Testis (tissue), 3 donors: ENCODE results near the gene SLX4. TPM values are rescaled to one million over a fixed set of nuclear protein-coding genes. Genes with fewer than 3 reads are reported as not detected.

Source experiments
- DNase-seq: peaks from one replicate; pipeline ENCODE4 v3.0.0-alpha.2; 2019
- H3K27ac ChIP-seq, 2 donors: fragments of 200-600 bp; sonication (generic); one replicate each; pipeline ENCODE4 v1.5.1; 2019
- H3K27me3 ChIP-seq: fragments of 200-600 bp; sonication (generic); one replicate; pipeline ENCODE4 v1.5.1; 2019
- H3K36me3 ChIP-seq: fragments of 200-600 bp; sonication (generic); one replicate; pipeline ENCODE4 v1.5.1; 2017; ENCODE audit warnings: low read depth; ENCODE audit errors: missing control alignments
- H3K4me1 ChIP-seq: fragments of 200-600 bp; sonication (generic); one replicate; pipeline ENCODE4 v1.5.1; 2019
- H3K4me3 ChIP-seq, 2 donors: fragments of 200-600 bp; sonication (generic); one replicate each; pipeline ENCODE4 v1.5.1; 2017 to 2019
- H3K9me3 ChIP-seq: fragments of 200-600 bp; sonication (generic); one replicate; pipeline ENCODE4 v1.5.1; 2017
- POLR2A ChIP-seq: fragments of 450-650 bp; IDR thresholded peaks from one replicate; pipeline ENCODE4 v1.6.1; 2017; ENCODE audit warnings: antibody characterized with exemption, mild to moderate bottlenecking, moderate library complexity
- WGBS, 2 donors: methylation state at CpG; one replicate each; pipeline ENCODE4 v1.1.5; 2018; 5-methylcytosine and 5-hydroxymethylcytosine counted together
- intact Hi-C: fragments of 100-400 bp; cut with DNase I; formaldehyde crosslinking; loops from one replicate; pipeline ENCODE4 v1.15.1; 2023; ENCODE audit warnings: low total_unique reads
- polyA plus RNA-seq: library from polyadenylated mRNA; stranded (reverse); fragments of 350-450 nt; fragmentation: Illumina TruSeq; extraction: RNeasy Lipid Tissue Mini Kit (QIAGEN cat#74804); gene quantifications from one replicate; pipeline ENCODE4 v1.2.3, GENCODE V29; 2014; ENCODE audit warnings: low read depth, low replicate concordance; ENCODE audit not compliant: insufficient read depth
- total RNA-seq, 2 donors: library from RNA; depleted of rRNA; stranded (reverse); fragments of >200 nt; gene quantifications; one replicate each; pipeline ENCODE4 v1.2.3, GENCODE V29; 2016
- TF ChIP-seq, protein P1 (sequence below), 3 experiments: fragments of 450-650 bp in 2 of 3; fragments of 200-600 bp in 1 of 3; sonication (generic) in 1 of 3; IDR thresholded peaks; one replicate each; pipeline ENCODE4 v1.5.1; 2016 to 2019; ENCODE audit warnings: antibody characterized with exemption in 3 of 3, mild to moderate bottlenecking in 2 of 3, moderate library complexity in 1 of 3

The SLX4 gene
- total and polyA plus RNA-seq, 3 donors from 2014 or later: 25.9 to 41.3 (median 28.0) TPM

DNA sequence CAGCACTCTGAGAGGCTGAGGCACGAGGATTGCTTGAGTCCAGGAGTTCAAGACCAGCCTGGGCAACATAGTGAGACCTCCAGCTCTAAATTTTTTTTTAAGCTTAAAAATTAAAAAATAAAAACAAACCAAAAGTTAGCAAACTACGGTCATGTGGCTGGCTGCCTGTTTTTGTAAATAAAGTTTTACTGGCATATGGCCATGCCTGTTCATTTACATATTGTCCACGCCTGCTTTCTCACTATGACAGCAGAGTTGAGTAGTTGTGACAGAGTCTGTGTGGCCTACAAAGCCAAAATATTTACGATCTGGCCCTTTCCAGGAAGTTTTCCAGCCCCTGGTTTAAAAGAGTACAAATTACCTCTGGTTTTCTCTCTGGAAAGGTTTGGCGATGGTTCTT is 3.3 kb downstream of the SLX4 start:
- 93% methylated on average over 5 of the region's 5 CpGs for WGBS, 2 donors
- Histone ChIP-seq H3K36me3 (no peaks in the 10 kb centered on the region), H3K4me3 (no peak overlapping the region), H3K27me3 (no peaks in the 10 kb centered on the region), H3K4me1 (peaks cover 5% of the 10 kb centered on the region), H3K27ac (no peak overlapping the region), H3K9me3 (no peaks in the 10 kb centered on the region)
- intact Hi-C loops: no loop called here
- no peak for DNase-seq
- TF ChIP-seq, protein P1, sequence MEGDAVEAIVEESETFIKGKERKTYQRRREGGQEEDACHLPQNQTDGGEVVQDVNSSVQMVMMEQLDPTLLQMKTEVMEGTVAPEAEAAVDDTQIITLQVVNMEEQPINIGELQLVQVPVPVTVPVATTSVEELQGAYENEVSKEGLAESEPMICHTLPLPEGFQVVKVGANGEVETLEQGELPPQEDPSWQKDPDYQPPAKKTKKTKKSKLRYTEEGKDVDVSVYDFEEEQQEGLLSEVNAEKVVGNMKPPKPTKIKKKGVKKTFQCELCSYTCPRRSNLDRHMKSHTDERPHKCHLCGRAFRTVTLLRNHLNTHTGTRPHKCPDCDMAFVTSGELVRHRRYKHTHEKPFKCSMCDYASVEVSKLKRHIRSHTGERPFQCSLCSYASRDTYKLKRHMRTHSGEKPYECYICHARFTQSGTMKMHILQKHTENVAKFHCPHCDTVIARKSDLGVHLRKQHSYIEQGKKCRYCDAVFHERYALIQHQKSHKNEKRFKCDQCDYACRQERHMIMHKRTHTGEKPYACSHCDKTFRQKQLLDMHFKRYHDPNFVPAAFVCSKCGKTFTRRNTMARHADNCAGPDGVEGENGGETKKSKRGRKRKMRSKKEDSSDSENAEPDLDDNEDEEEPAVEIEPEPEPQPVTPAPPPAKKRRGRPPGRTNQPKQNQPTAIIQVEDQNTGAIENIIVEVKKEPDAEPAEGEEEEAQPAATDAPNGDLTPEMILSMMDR (IDR thresholded peaks at IDR 0.05): no peak
- TF ChIP-seq POLR2A: no peak

DNA sequence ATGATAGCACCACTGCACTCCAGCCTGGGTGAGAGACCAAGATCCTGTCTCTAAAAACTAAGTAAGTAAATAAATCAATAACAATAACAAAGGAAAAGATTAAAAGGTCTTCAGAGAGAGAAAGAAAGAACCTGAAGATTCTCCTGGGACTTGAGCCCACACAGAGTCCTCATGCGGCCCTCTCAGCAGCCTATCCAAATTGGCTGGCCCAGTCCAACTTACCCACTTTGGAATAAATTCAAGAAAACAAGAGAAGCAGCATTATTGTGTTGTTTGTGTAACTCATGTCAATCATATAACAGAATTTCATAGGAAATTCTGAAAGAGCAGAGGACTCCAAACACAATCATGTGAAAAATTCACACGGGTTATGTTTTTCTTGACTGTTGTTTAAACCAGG is 3.8 kb downstream of the SLX4 start:
- intact Hi-C loops: no loop called here
- TF ChIP-seq, protein P1 (IDR thresholded peaks at IDR 0.05): no peak
- TF ChIP-seq POLR2A: no peak
- DNase-seq: no peak
- no peaks in the 10 kb centered on the region for H3K9me3 ChIP-seq
- no peaks in the 10 kb centered on the region for H3K36me3 ChIP-seq
- no peaks in the 10 kb centered on the region for H3K27me3 ChIP-seq
- no peak overlapping the region for H3K4me3 ChIP-seq
- WGBS, 2 donors: 84 to 92% methylated on average over 2 of the region's 2 CpGs
- H3K4me1 ChIP-seq: peaks cover 5% of the 10 kb centered on the region
- H3K27ac ChIP-seq: no peak overlapping the region

DNA sequence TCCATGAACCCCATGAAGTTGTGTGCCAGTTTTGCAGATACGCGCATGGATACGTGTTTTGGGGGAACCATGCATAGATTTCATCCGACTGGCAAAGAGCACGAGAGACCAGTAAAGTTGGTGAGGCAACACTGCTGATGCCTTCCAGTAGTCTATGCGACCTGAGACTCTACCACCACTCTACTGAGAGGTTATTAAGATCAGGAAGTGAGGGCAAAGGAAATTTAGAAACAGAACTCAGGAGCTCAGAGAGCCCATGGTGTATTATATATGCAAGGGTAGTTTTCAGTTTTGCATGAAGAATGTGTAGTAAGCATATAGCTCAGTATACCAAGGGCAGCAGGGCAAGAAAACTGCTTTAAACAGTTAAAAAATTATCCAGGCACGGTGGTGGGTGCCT is 4.2 kb downstream of the SLX4 start:
- TF ChIP-seq, protein P1 (IDR thresholded peaks at IDR 0.05): no peak
- no peak for TF ChIP-seq POLR2A
- WGBS, 2 donors: 90 to 94% methylated on average over 7 of the region's 7 CpGs
- DNase-seq: no peak
- Histone ChIP-seq H3K9me3 (no peaks in the 10 kb centered on the region), H3K36me3 (no peaks in the 10 kb centered on the region), H3K4me1 (peaks cover 5% of the 10 kb centered on the region), H3K27ac (no peak overlapping the region), H3K4me3 (no peak overlapping the region), H3K27me3 (no peaks in the 10 kb centered on the region)
- intact Hi-C loops: no loop called here

DNA sequence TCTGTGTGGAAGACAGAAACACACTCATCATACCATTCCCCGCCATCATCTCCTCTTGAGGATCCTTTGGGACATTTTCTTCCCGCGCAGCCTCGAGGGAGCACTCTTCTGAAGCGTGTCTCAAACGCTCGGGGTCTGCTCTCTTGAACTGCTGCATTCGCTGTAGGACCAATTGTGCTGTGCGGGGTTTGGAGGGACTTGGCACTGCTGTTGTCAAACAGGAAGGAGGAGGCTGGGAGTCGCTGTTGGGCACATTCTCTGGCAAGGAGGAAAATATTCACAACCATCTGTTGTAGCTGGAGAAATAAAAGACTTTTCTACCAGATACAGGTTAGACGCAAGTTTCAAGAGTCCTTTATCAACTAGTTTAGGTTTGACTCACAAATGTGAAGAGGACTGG is 5.0 kb downstream of the SLX4 start:
- no peaks in the 10 kb centered on the region for H3K36me3 ChIP-seq
- intact Hi-C loops: no loop called here
- TF ChIP-seq, protein P1 (IDR thresholded peaks at IDR 0.05): no peak
- no peak for TF ChIP-seq POLR2A
- peaks cover 5% of the 10 kb centered on the region for H3K4me1 ChIP-seq
- no peaks in the 10 kb centered on the region for H3K27me3 ChIP-seq
- DNase-seq: no peak
- H3K27ac ChIP-seq: no peak overlapping the region
- H3K9me3 ChIP-seq: no peaks in the 10 kb centered on the region
- no peak overlapping the region for H3K4me3 ChIP-seq
- 85 to 87% methylated on average over 11 of the region's 11 CpGs for WGBS, 2 donors

DNA sequence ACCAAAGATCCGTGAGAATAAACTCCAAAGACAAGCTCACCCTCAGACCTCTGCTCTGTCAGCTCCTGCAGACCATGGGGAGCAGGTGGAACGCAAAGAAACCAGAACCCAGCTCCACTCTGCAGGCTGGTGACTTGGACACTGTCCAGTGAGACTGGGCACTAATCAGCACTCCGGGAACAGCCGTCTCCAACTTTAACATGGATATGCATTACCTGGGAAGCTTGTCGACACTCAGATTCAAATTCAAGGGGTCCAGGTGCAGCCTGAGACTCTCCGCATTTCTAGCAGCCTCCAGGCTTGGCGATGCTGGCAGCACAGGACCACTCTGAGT is 9.1 kb downstream of the SLX4 start:
- Histone ChIP-seq H3K36me3 (no peaks in the 10 kb centered on the region), H3K4me3 (no peak overlapping the region), H3K9me3 (no peaks in the 10 kb centered on the region), H3K4me1 (no peaks in the 10 kb centered on the region), H3K27ac (no peak overlapping the region), H3K27me3 (no peaks in the 10 kb centered on the region)
- WGBS, 2 donors: 86 to 100% methylated on average over 3 to 7 of the region's 7 CpGs
- DNase-seq: no peak
- intact Hi-C loops: no loop called here
- no peak for TF ChIP-seq POLR2A
- TF ChIP-seq, protein P1 (IDR thresholded peaks at IDR 0.05): no peak
